SH-SY5Y (cell line): ENCODE measurements around the gene SLC12A3.

Experiments used
- GATA2 ChIP-seq: IDR thresholded peaks from 2 replicates; pipeline ENCODE4 v1.6.1; 2011; ENCODE audit warnings: mild to moderate bottlenecking, low read depth, low read length
- GATA3 ChIP-seq: IDR thresholded peaks from 2 replicates; pipeline ENCODE4 v1.6.1; 2011; ENCODE audit warnings: low read depth, mild to moderate bottlenecking, low read length, moderate library complexity

The SLC12A3 gene

GRCh38 chr16:56915336-56916119 lies 50.5 kb downstream of the SLC12A3 start:
- TF ChIP-seq GATA3 (no peak), GATA2 (no peak)

DNA sequence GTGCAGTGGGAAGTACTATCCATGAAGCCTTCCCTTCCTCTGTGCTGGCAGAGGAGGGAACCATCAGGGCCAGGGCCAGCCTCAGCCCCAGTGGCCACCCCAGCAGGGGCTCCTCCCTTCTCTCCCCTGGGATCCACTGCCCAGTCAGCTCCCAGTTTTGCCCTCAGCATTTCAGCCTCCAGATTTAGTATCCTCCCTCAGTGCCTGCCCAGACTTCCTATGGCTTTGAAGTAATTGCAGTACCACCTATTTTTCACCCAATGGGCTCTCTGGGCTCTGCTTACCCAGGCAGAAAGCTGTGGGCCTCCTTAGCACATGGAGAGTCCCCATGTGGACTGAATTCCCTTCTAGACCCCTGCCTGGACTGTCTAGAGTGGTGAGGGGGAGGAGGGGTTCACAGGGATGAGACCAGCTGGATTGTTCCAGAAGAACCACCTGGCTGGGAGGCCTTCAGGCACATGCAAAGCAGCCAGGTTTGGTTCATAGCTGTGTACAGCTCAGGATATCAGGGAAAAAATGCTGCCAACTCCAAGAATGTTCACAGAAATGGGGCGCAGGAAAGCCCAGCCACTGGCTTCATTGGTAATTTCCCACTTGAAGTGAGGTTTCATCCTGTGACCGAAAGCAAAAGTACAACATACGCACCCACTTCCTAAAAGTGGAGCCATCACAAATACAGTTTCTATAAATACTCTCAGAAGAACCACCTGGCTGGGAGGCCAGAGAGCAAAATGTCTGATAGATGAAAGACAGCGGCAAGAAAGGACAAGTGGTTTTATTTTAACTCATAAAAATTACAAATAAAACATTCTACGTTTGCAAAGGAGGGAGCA lies 51.8 kb downstream of the SLC12A3 start:
- TF ChIP-seq GATA2 (no peak), GATA3 (no peak)

GRCh38 chr16:56918467-56919012 lies 53.5 kb downstream of the SLC12A3 start:
- TF ChIP-seq GATA3 (no peak), GATA2 (no peak)

DNA sequence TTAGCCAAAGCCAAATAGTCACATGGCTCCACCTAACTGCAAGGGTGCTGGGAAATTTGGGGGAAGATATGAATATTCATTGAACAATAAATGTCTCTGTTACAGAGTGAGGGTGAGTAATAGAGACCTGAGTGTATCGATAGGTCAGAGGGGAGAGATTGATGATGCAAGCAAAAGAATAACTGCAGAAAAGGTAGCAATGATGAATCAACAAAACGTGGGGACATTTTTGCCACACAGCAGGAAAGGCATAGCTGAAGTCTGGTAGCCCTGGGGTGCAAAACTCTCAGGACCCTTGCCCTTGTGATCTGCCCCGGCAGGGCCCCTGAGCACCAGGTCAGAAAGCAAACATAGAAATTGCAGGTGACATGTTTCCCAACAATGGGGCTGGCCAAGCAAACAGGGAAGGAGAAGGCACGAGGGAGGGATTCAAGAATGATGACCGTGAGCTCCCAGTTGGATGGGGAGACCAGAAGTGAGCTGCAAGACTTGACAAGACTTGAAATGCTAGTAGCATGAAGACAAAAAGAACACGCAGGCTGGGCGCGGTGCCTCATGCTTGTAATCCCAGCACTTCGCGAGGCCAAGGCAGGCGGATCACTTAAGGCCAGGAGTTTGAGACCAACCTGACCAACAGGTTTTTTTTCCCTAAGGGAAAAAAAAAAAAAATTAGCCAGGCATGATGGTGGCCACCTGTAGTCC lies 54.2 kb downstream of the SLC12A3 start:
- TF ChIP-seq GATA2: no peak
- TF ChIP-seq GATA3: no peak

DNA sequence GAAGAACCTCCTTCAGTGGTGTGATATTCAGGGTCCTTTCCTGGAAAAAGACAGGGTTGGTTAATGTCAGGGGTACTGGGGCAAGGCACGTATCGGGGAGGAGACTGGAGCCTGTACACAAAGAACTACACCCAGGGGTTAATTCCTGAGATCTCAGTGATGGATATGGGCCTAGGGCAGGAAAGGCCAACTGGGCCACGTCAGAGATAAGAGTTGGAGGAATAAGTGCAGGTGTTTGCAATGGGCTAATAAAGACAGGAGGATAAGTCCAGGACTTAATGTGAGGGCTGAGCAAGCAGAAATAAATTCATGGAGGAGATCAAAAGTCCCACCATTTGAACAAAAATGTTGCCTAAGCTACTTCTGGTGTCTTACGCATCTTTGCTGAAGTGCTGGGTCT lies 56.6 kb downstream of the SLC12A3 start:
- no peak for TF ChIP-seq GATA2

DNA sequence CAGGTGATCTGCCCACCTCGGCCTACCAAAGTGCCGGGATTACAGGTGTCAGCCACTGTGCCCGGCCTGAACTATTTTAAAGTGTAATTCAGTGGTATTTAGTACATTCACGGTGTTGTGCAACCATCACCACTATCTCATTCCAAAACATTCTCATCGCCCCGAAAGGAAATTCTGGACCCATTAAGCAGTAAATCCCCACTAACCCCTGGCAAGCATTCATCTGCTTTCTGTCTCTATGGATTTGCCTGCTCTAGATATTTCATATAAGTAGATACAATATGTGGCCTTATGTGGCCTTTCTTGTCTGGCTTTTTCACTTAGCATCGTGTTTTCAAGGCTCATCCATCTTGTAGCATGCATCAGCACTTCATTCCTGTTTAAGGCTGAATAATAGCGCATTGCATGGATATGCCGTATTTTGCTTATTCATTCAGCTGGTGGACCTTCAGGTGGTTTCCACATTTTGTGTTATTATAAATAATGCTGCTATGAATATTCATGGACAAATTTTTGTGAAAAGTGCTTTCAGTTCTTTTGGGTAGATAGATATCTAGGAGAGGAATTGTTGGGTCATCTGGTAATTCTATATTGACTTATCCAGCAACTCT lies 58.6 kb downstream of the SLC12A3 start:
- TF ChIP-seq GATA2 (no peak), GATA3 (no peak)

GRCh38 chr16:56927471-56927870 lies 62.5 kb downstream of the SLC12A3 start:
- TF ChIP-seq GATA3 (no peak), GATA2 (no peak)

GRCh38 chr16:56929639-56930038 lies 64.6 kb downstream of the SLC12A3 start:
- TF ChIP-seq GATA3: no peak
- TF ChIP-seq GATA2: no peak

DNA sequence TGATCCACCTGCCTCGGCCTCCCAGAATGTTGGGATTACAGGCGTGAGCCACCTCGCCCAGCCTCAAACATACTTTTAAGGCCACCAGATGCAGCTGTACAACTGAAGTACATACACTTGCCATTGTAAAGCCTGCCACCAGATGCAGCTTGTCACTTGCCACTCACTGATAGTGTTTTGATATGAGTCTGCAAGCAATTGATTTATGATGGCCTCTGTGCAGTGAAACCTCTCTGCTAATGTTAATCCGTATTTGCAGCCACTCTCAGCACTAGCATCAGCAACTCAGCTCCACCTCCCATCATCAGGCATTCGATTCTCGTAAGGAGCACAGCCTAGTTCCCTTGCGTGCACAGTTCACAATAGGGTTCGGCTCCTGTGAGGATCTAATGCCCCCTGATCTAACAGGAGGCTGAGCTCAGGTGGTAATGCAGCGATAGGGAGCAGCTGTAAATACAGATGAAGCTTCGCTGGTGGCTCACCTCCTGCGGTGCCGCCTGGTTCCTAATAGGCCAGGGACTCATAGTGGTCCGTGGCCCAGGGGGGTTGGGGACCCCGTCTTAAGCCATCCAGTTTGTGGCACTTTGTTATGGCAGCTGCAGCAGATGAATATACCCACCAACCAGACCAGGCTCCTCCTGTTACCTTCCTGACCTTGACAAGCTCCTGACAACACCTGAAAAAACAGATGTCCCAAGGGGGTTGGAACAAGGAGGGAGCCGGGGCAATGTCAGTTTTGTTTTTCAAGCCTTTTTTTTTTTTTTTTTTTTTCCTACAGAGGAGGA lies 65.7 kb downstream of the SLC12A3 start:
- no peak for TF ChIP-seq GATA3

DNA sequence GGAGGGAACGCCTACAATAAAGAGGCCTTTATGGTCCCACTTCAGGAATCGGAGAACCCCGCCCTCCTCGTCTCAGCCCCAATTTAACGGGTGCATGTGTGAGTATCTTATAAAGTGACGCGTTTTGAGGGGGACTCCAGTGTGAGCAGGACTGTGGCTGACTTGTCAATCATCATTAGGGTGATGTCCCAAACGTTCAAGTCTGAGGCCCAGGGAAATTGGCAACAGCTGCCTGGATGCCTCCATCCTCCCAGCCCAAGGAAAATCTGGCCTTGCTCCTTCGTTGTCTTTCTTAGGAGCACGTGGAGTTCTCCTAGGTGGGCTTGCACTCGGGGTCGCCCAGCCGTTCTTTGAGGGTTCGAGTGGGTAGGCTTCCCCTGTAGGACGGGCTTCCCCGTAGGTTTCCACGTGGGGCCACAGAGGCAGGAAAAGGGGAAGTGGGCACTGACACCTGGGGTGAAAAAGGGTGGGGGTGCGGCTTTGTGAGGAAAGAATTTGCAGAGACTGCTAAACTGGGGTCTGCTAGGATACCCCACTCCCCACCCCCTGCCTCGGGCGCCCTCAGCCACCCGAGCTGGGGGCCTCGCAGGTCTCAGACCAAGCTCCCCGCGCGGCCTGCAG lies 66.4 kb downstream of the SLC12A3 start:
- TF ChIP-seq GATA2 (no peak), GATA3 (no peak)

DNA sequence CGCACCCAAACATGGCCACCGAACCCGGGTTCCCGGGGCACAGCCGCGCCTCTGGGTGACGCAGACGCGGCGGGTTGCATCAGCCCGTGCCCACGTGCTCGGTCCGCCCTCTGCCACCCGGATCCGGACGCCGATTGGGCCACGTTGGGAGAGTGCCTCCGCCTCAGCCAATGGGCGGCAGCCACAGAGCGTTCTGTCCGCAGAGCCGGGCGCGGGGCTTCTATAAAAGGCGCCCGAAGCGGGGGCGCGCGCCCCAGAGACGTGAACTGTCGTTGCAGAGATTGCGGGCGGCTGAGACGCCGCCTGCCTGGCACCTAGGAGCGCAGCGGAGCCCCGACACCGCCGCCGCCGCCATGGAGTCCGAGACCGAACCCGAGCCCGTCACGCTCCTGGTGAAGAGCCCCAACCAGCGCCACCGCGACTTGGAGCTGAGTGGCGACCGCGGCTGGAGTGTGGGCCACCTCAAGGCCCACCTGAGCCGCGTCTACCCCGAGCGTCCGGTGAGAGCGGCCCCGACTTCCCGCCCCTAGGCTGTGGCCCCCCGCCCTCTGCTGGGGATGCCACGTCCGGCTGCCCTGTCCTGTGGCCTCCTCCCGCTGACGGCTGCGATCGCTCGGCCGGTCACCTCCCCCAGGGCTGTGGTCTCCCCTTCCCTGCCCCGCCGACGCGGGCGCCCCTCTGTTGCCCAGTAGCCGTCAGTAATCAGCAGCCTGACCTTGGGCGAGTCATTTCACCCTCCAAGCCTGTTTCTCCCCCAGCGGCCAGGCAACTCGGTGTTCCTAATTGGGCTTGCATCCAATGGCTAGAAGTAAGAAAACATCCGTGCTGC lies 67.1 kb downstream of the SLC12A3 start, which contains the start of gene HERPUD1:
Gene HERPUD1, plus strand, starts transcription at position 251 of the 829 bp plus-strand sequence. Its CDS starts 103 bp downstream, at position 354.
- TF ChIP-seq GATA2 (no peak; the same call in 1 of the 2 replicates), GATA3 (no peak)
